Left ventricle myocardium inferior (tissue), 1 donor: Measurements from ENCODE around the gene CCSER1. TPM values are rescaled to one million over a fixed set of nuclear protein-coding genes. Genes with fewer than 3 reads are reported as not detected.
"Not testable (repeated sequence)": the region's sequence is repeated elsewhere in the genome, so short reads cannot be mapped to it uniquely, and the experiment has no call there.

Experiments used
- DNase-seq: peaks from one replicate; pipeline ENCODE4 v3.0.0-alpha.2; 2020
- H3K27ac ChIP-seq: fragments of 200-600 bp; replicated peaks from 2 replicates; pipeline ENCODE4 v1.8.0; 2021
- H3K27me3 ChIP-seq: fragments of 200-600 bp; 2 replicates; pipeline ENCODE4 v1.8.0; 2021; ENCODE audit warnings: low read depth
- H3K36me3 ChIP-seq: fragments of 200-600 bp; 2 replicates; pipeline ENCODE4 v1.8.0; 2021
- H3K4me1 ChIP-seq: fragments of 200-600 bp; 2 replicates; pipeline ENCODE4 v1.8.0; 2021
- H3K4me3 ChIP-seq: fragments of 200-600 bp; 2 replicates; pipeline ENCODE4 v1.8.0; 2021; ENCODE audit warnings: mild to moderate bottlenecking, moderate library complexity
- H3K9me3 ChIP-seq: fragments of 200-600 bp; replicated peaks from 2 replicates; pipeline ENCODE4 v1.8.0; 2021
- CTCF ChIP-seq: fragments of 200-600 bp; IDR thresholded peaks from 2 replicates; pipeline ENCODE4 v1.8.0; 2021; ENCODE audit warnings: antibody characterized with exemption, mild to moderate bottlenecking, borderline replicate concordance
- intact Hi-C: fragments of 100-400 bp; cut with micrococcal nuclease; formaldehyde crosslinking; loops from one replicate; pipeline ENCODE4 v1.11.0; 2022
- total RNA-seq: library from RNA; stranded (reverse); fragmentation: NEBNext Ultra II Directional; extraction: Animal tissue kit (Norgen Biotek cat#: 25700); gene quantifications from one replicate; pipeline ENCODE4 v1.2.1, GENCODE V29; 2021
- donor health status: DM: no; HTN: yes; CAD: no; lungs with severe emphysema.

CCSER1 gene
- total RNA-seq, 1 donor from 2014 or later, result 13.2 TPM

DNA sequence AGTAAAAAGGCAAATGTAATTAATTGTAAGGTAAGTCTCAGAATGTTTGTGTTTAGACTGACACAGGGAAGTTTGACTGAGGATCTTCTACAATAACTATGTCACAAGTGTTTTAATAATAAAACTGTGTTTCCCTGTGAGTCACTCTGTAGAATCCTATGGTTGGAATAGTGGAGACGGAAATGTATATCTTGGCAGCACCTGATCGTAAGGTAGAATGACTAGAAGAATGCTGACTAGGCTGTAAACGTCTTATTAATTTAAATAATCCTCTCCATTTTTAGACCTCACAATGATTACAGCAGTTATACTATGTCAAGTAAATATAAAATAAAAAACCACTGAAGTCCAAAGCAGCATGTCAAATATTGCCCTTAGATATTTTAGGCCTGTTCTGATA, 266.0 kb downstream of the CCSER1 start:
- Histone ChIP-seq H3K9me3 (no peaks in the 10 kb centered on the region), H3K27ac (no peak overlapping the region), H3K4me1 (no peaks in the 10 kb centered on the region), H3K27me3 (no peaks in the 10 kb centered on the region), H3K36me3 (no peaks in the 10 kb centered on the region), H3K4me3 (no peak overlapping the region)
- TF ChIP-seq CTCF, result no peak
- intact Hi-C loops, result no loop called here
- no peak for DNase-seq

- Histone ChIP-seq H3K27me3 (no peaks in the 10 kb centered on the region), H3K9me3 (peaks cover 11% of the 10 kb centered on the region), H3K4me1 (no peaks in the 10 kb centered on the region), H3K36me3 (no peaks in the 10 kb centered on the region), H3K4me3 (no peak overlapping the region), H3K27ac (no peak overlapping the region)
- intact Hi-C loops, result no loop called here
- no peak for DNase-seq
- no peak for TF ChIP-seq CTCF
These were observed 276.6 kb downstream of the CCSER1 start for GRCh38 chr4:90403781-90404180.

GRCh38 chr4:90407897-90408296, 280.7 kb downstream of the CCSER1 start:
- H3K36me3 ChIP-seq, DNase-seq, H3K27ac ChIP-seq, H3K4me3 ChIP-seq, H3K27me3 ChIP-seq, H3K4me1 ChIP-seq, intact Hi-C loops: not testable (repeated sequence)
- H3K9me3 ChIP-seq, result peaks cover 11% of the 10 kb centered on the region

DNA sequence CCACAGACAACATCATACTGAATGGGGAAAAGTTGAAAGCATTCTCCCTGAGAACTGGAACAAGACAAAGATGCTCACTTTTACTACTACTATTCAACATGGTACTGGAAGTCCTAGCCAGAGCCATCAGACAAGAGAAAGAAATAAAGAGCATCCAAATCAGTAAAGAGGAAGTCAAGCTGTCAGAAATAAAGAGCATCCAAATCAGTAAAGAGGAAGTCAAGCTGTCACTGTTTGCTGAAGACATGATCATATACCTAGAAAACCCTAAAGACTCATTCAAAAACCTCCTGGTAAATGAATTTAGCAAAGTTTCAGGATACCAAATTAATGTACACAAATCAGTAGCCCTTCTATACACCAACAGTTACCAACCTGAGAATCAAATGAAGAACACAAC, 285.6 kb downstream of the CCSER1 start:
- H3K4me3 ChIP-seq, H3K9me3 ChIP-seq, H3K27me3 ChIP-seq, H3K36me3 ChIP-seq, intact Hi-C loops, DNase-seq, H3K4me1 ChIP-seq, H3K27ac ChIP-seq: not testable (repeated sequence)

- intact Hi-C loops, result no loop called here
These were observed 287.9 kb downstream of the CCSER1 start for GRCh38 chr4:90415116-90415515.

DNA sequence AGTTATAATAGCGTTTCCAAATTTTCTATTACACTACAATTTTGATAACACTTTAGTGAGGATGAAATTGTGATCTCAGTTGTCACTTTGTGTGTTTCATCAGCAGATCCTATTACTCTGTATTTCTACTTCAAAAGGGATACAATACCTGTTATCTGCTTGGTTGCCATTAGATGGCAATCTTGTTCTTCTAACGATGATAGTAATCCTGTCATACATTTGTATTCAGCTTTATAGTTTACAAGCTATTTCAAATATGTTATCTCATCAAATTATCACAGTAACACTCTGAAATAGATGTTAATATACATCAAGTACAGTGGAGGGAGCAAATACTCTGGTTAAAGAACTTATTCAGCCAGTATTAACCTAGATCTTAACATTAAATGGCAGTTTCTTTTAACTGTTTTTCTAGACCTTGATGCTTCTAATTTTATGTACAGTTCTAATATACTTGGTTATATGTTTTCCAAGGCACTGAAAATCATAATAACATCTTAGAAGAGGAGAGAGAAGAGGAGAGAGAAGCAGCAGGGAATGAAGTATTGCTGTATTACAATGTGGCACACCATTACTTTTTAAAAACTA, 292.0 kb downstream of the CCSER1 start:
- no peaks in the 10 kb centered on the region for H3K4me1 ChIP-seq
- no peaks in the 10 kb centered on the region for H3K36me3 ChIP-seq
- intact Hi-C loops, result no loop called here
- no peak overlapping the region for H3K27ac ChIP-seq
- no peak for DNase-seq
- H3K9me3 ChIP-seq, result no peaks in the 10 kb centered on the region
- TF ChIP-seq CTCF, result peak; percentile 55
- no peak overlapping the region for H3K4me3 ChIP-seq
- H3K27me3 ChIP-seq, result no peaks in the 10 kb centered on the region

More at GRCh38 chr4:90415116-90415515, 287.9 kb downstream of the CCSER1 start:
- Histone ChIP-seq H3K27ac (no peak overlapping the region), H3K4me3 (no peak overlapping the region), H3K36me3 (no peaks in the 10 kb centered on the region), H3K27me3 (no peaks in the 10 kb centered on the region), H3K4me1 (no peaks in the 10 kb centered on the region), H3K9me3 (no peaks in the 10 kb centered on the region)
- DNase-seq, result no peak
- TF ChIP-seq CTCF, result no peak

- Histone ChIP-seq H3K27me3 (no peaks in the 10 kb centered on the region), H3K27ac (no peak overlapping the region), H3K4me1 (no peaks in the 10 kb centered on the region), H3K36me3 (no peaks in the 10 kb centered on the region), H3K9me3 (no peaks in the 10 kb centered on the region), H3K4me3 (no peak overlapping the region)
- DNase-seq, result no peak
- intact Hi-C loops, result no loop called here
- no peak for TF ChIP-seq CTCF
These were observed 294.0 kb downstream of the CCSER1 start for GRCh38 chr4:90421161-90421560.
